ENCODE data around the gene FLT3. TPM values are rescaled to one million over a fixed set of nuclear protein-coding genes. Genes with fewer than 3 reads are reported as not detected.

The FLT3 gene
- polyA plus RNA-seq, 1 of the 3 experiments (the other 2 are of a cell fraction): not detected

GRCh38 chr13:27956576-27957300 is 143.6 kb downstream of the FLT3 start:
- TF ChIP-seq FOSL2 (IDR thresholded peaks at IDR 0.05; ENCODE audit: borderline replicate concordance, low read depth): no peak
- TF ChIP-seq SMC3 (IDR thresholded peaks at IDR 0.05; ENCODE audit: low read depth, low read length): no peak
- no peak for TF ChIP-seq FOXM1 (IDR thresholded peaks at IDR 0.05; ENCODE audit: low read depth)
- TF ChIP-seq EZH2phosphoT487 (IDR thresholded peaks at IDR 0.05; ENCODE audit: borderline replicate concordance, low read depth): no peak
- no peak for TF ChIP-seq GATA2 (CRISPR knock-in tag; IDR thresholded peaks at IDR 0.05)
- TF ChIP-seq RAD21 (IDR thresholded peaks at IDR 0.05; ENCODE audit: low read length): no peak
- TF ChIP-seq MEF2A (IDR thresholded peaks at IDR 0.05; ENCODE audit: borderline replicate concordance, low read depth): no peak
- TF ChIP-seq FOXJ3 (CRISPR knock-in tag; IDR thresholded peaks at IDR 0.05): no peak
- no peak for TF ChIP-seq USF2 (IDR thresholded peaks at IDR 0.05; ENCODE audit: borderline replicate concordance, low read depth, low read length)
- no peak for TF ChIP-seq RXRA (IDR thresholded peaks at IDR 0.05; ENCODE audit: borderline replicate concordance, low read depth)
- POLR2A ChIA-PET: no interaction called here
- WGBS (ENCODE audit: low lambda C conversion rate): 7% methylated on average over 5 of the region's 5 CpGs
- no peak overlapping the region for H3K4me3 ChIP-seq (ENCODE audit: low read depth in 2 of 2, low read length in 1 of 2)
- CTCF ChIA-PET: interaction anchor here (0.6 to 2.8 kb wide), 5 partner anchors 27 to 595 kb away, joined by 3 to 12 read pairs (median 4); no protein-coding TSS in a partner anchor
- H3K9me3 ChIP-seq: no peaks in the 10 kb centered on the region
- H3K27ac ChIP-seq (ENCODE audit: low read depth in 2 of 2, low read length in 1 of 2): no peak overlapping the region
- H3K4me1 ChIP-seq (ENCODE audit: control insufficient read depth in 1 of 2, insufficient read depth in 2 of 2, low read depth in 1 of 2, low read length in 1 of 2): no peaks in the 10 kb centered on the region
- no peaks in the 10 kb centered on the region for H4K20me1 ChIP-seq (ENCODE audit: insufficient read depth)
- H2AFZ ChIP-seq (ENCODE audit: low read depth): no peak overlapping the region
- no peaks in the 10 kb centered on the region for H3F3A ChIP-seq (replicated peaks; ENCODE audit: insufficient read depth)
- DNase-seq: no peak
- H3K9ac ChIP-seq: no peak overlapping the region
- no peak overlapping the region for H3K4me2 ChIP-seq
- peaks cover 70% of the 10 kb centered on the region for H3K27me3 ChIP-seq (ENCODE audit: insufficient read depth)
- no peaks in the 10 kb centered on the region for H3K79me2 ChIP-seq (ENCODE audit: insufficient read depth)
- H3K9me2 ChIP-seq: no peaks in the 10 kb centered on the region
- H3K36me3 ChIP-seq (replicated peaks in 1 of 2; ENCODE audit: control insufficient read depth in 1 of 2, insufficient read depth in 2 of 2, low read length in 1 of 2): no peaks in the 10 kb centered on the region

- no peaks in the 10 kb centered on the region for H3K9me3 ChIP-seq
- no peak overlapping the region for H3K4me3 ChIP-seq (ENCODE audit: low read depth in 2 of 2, low read length in 1 of 2)
- peaks cover 54% of the 10 kb centered on the region for H3K27me3 ChIP-seq (ENCODE audit: insufficient read depth)
- H2AFZ ChIP-seq (ENCODE audit: low read depth): no peak overlapping the region
- no peak overlapping the region for H3K9ac ChIP-seq
- POLR2A ChIA-PET: interaction anchor here (0.6 kb wide), 1 partner anchor 664 kb away, joined by 3 read pairs; no protein-coding TSS in a partner anchor
- no peak overlapping the region for H3K4me2 ChIP-seq
- CTCF ChIA-PET: interaction anchor here (1.0 to 3.9 kb wide), 16 partner anchors 7 to 593 kb away, joined by 3 to 35 read pairs (median 12); partner anchors contain the start of gene CDX2
- H3F3A ChIP-seq (replicated peaks; ENCODE audit: insufficient read depth): no peaks in the 10 kb centered on the region
- no peaks in the 10 kb centered on the region for H3K4me1 ChIP-seq (ENCODE audit: control insufficient read depth in 1 of 2, insufficient read depth in 2 of 2, low read depth in 1 of 2, low read length in 1 of 2)
- H3K27ac ChIP-seq (ENCODE audit: low read depth in 2 of 2, low read length in 1 of 2): no peak overlapping the region
- no peak for DNase-seq
- no peaks in the 10 kb centered on the region for H4K20me1 ChIP-seq (ENCODE audit: insufficient read depth)
- H3K9me2 ChIP-seq: no peaks in the 10 kb centered on the region
- 45% methylated on average over 11 of the region's 11 CpGs for WGBS (ENCODE audit: low lambda C conversion rate)
- no peaks in the 10 kb centered on the region for H3K79me2 ChIP-seq (ENCODE audit: insufficient read depth)
- TF ChIP-seq GABPA (IDR thresholded peaks at IDR 0.05; ENCODE audit: low read depth): no peak
- TF ChIP-seq, protein P1, sequence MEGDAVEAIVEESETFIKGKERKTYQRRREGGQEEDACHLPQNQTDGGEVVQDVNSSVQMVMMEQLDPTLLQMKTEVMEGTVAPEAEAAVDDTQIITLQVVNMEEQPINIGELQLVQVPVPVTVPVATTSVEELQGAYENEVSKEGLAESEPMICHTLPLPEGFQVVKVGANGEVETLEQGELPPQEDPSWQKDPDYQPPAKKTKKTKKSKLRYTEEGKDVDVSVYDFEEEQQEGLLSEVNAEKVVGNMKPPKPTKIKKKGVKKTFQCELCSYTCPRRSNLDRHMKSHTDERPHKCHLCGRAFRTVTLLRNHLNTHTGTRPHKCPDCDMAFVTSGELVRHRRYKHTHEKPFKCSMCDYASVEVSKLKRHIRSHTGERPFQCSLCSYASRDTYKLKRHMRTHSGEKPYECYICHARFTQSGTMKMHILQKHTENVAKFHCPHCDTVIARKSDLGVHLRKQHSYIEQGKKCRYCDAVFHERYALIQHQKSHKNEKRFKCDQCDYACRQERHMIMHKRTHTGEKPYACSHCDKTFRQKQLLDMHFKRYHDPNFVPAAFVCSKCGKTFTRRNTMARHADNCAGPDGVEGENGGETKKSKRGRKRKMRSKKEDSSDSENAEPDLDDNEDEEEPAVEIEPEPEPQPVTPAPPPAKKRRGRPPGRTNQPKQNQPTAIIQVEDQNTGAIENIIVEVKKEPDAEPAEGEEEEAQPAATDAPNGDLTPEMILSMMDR (IDR thresholded peaks at IDR 0.05): no peak
- H3K36me3 ChIP-seq (replicated peaks in 1 of 2; ENCODE audit: control insufficient read depth in 1 of 2, insufficient read depth in 2 of 2, low read length in 1 of 2): no peaks in the 10 kb centered on the region
These were observed 145.3 kb downstream of the FLT3 start for GRCh38 chr13:27955014-27955591.
